CD4-positive, alpha-beta T cell treated with Interleukin-6 for 4 hours (primary cell): ENCODE measurements around the gene BRAF.
"Not testable (repeated sequence)": the region's sequence is repeated elsewhere in the genome, so short reads cannot be mapped to it uniquely, and the experiment has no call there.

Source experiments
- DNase-seq: peaks from one replicate; pipeline ENCODE4 v3.0.0-alpha.2; 2020; ENCODE audit warnings: mixed read lengths

The BRAF gene

GRCh38 chr7:140873434-140873833 lies 51.3 kb downstream of the BRAF start:
- DNase-seq = no peak

GRCh38 chr7:140870003-140870402 lies 54.7 kb downstream of the BRAF start:
- no peak for DNase-seq

GRCh38 chr7:140869430-140869829 lies 55.3 kb downstream of the BRAF start:
- DNase-seq = no peak

GRCh38 chr7:140867467-140868462 lies 57.0 kb downstream of the BRAF start:
- DNase-seq = no peak

- no peak for DNase-seq
Observed at GRCh38 chr7:140866926-140867325, 57.8 kb downstream of the BRAF start.

- DNase-seq = no peak
Observed at GRCh38 chr7:140864732-140865131, 60.0 kb downstream of the BRAF start.

- DNase-seq = no peak
Observed at GRCh38 chr7:140863867-140864266, 60.9 kb downstream of the BRAF start.

GRCh38 chr7:140863184-140863583 lies 61.5 kb downstream of the BRAF start:
- DNase-seq = no peak

- no peak for DNase-seq
Observed at GRCh38 chr7:140857048-140857447, 67.7 kb downstream of the BRAF start.

- no peak for DNase-seq
Observed at GRCh38 chr7:140841166-140841715, 83.5 kb downstream of the BRAF start.

GRCh38 chr7:140831724-140832123 lies 93.0 kb downstream of the BRAF start:
- no peak for DNase-seq

- DNase-seq = no peak
Observed at GRCh38 chr7:140829720-140830119, 95.0 kb downstream of the BRAF start.

- DNase-seq = no peak
Observed at GRCh38 chr7:140828741-140829140, 96.0 kb downstream of the BRAF start.

- not testable (repeated sequence) for DNase-seq
Observed at GRCh38 chr7:140817383-140817782, 107.3 kb downstream of the BRAF start.

- DNase-seq = peak; percentile 68
Observed at GRCh38 chr7:140810830-140811556, 113.7 kb downstream of the BRAF start.

- DNase-seq = no peak
Observed at GRCh38 chr7:140810385-140810784, 114.3 kb downstream of the BRAF start.

- no peak for DNase-seq
Observed at GRCh38 chr7:140778975-140779374, 145.8 kb downstream of the BRAF start.

GRCh38 chr7:140778568-140778967 lies 146.2 kb downstream of the BRAF start:
- no peak for DNase-seq

GRCh38 chr7:140774371-140774770 lies 150.4 kb downstream of the BRAF start:
- DNase-seq = no peak

- DNase-seq = no peak
Observed at GRCh38 chr7:140773104-140773503, 151.6 kb downstream of the BRAF start.

- no peak for DNase-seq
Observed at GRCh38 chr7:140771826-140772225, 152.9 kb downstream of the BRAF start.

GRCh38 chr7:140769852-140770251 lies 154.9 kb downstream of the BRAF start:
- DNase-seq = no peak

- no peak for DNase-seq
Observed at GRCh38 chr7:140767418-140767817, 157.3 kb downstream of the BRAF start.

GRCh38 chr7:140765441-140765840 lies 159.3 kb downstream of the BRAF start:
- not testable (repeated sequence) for DNase-seq
